OCI-LY7 (cell line): ENCODE results near the gene VEPH1.

Experiments
- EZH2phosphoT487 ChIP-seq: fragments of 200-600 bp; sonication (generic); IDR thresholded peaks from 2 replicates; pipeline ENCODE4 v1.6.1; 2018; ENCODE audit warnings: low read depth, borderline replicate concordance, mild to moderate bottlenecking, mixed run types, antibody characterized with exemption, low read length, moderate library complexity, mixed read lengths
- TF ChIP-seq, protein P1 (sequence below): fragments of 200-600 bp; sonication (generic); conservative IDR thresholded peaks from 2 replicates; pipeline ENCODE4 v1.5.1; 2014; ENCODE audit warnings: mild to moderate bottlenecking, antibody characterized with exemption, low read length, moderate library complexity, mixed read lengths

DNA sequence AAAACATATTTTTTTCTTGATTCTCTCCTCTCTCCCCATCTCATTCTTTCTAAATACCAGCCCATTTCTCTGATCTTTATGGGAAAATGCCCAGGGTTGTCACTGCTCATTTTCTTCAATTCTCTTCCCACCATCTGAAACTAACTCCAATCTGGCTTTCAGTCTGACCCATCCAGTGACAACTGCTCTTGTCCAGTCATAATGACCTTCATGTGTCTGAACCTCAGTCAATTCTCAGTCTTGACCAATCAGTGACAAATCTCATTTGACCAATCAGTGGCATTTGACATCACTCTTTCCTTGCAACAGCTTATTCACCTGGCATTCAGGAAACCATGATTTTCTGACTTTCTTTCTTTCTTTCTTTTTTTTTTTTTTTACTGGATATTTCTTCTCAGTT is 15.1 kb downstream of the VEPH1 start:
- TF ChIP-seq, protein P1, sequence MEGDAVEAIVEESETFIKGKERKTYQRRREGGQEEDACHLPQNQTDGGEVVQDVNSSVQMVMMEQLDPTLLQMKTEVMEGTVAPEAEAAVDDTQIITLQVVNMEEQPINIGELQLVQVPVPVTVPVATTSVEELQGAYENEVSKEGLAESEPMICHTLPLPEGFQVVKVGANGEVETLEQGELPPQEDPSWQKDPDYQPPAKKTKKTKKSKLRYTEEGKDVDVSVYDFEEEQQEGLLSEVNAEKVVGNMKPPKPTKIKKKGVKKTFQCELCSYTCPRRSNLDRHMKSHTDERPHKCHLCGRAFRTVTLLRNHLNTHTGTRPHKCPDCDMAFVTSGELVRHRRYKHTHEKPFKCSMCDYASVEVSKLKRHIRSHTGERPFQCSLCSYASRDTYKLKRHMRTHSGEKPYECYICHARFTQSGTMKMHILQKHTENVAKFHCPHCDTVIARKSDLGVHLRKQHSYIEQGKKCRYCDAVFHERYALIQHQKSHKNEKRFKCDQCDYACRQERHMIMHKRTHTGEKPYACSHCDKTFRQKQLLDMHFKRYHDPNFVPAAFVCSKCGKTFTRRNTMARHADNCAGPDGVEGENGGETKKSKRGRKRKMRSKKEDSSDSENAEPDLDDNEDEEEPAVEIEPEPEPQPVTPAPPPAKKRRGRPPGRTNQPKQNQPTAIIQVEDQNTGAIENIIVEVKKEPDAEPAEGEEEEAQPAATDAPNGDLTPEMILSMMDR = no peak
- TF ChIP-seq EZH2phosphoT487 = no peak
